Activated naive CD4-positive, alpha-beta T cell treated with anti-CD3 and anti-CD28 coated beads, Interleukin-2, amount 50 U/mL, for 24 hours (primary cell): ENCODE measurements around the gene DCTN2.
A peak's percentile ranks its signal among the peaks of the same experiment; 100 is the strongest.
"Not testable (repeated sequence)": the region's sequence is repeated elsewhere in the genome, so short reads cannot be mapped to it uniquely, and the experiment has no call there.

Experiments
- H3K27ac Mint-ChIP-seq: one replicate; pipeline ENCODE4 v1.8.0; 2021; ENCODE audit warnings: mild to moderate bottlenecking, mixed read lengths
- H3K27me3 Mint-ChIP-seq: one replicate; pipeline ENCODE4 v1.8.0; 2021; ENCODE audit warnings: mixed read lengths
- H3K36me3 Mint-ChIP-seq: one replicate; pipeline ENCODE4 v1.8.0; 2021; ENCODE audit warnings: mixed read lengths
- H3K4me1 Mint-ChIP-seq: one replicate; pipeline ENCODE4 v1.8.0; 2021; ENCODE audit warnings: mixed read lengths
- H3K4me3 Mint-ChIP-seq: one replicate; pipeline ENCODE4 v1.8.0; 2021; ENCODE audit warnings: mild to moderate bottlenecking, mixed read lengths
- H3K9me3 Mint-ChIP-seq: one replicate; pipeline ENCODE4 v1.8.0; 2021; ENCODE audit warnings: mixed read lengths

DCTN2 gene

DNA sequence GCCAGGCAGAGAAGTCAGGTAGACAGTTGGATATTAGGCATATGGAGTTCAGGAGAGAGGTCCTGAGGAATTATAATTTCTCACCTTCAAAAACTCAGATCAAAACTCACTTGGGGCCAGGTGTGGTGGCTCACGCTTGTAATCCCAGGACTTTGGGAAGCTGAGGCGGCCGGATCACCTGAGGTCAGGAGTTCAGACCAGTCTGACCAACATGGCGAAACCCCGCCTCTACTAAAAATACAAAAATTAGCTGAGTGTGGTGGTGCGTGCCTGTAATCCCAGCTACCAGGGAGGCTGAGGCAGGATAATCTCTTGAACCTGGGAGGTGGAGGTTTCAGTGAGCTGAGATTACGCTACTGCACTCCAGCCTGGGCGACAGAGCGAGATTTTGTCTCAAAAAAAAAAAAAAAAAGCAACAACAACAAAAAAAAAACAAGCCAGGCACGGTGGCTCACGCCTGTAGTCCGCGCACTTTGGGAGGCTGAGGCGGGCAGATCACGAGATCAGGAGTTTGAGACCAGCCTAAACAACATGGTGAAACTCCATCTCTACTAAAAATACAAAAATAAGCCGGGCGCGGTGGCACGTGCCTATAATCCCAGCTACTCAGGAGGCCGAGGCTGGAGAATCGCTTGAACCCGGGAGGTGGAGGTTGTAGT is 44.6 kb downstream of the DCTN2 start:
- Mint-ChIP-seq H3K27ac (peak overlapping the region; percentile 25), H3K4me1 (peaks cover 12% of the 10 kb centered on the region), H3K36me3 (peaks cover 21% of the 10 kb centered on the region)
- not testable (repeated sequence) for H3K27me3 Mint-ChIP-seq, H3K4me3 Mint-ChIP-seq, H3K9me3 Mint-ChIP-seq

DNA sequence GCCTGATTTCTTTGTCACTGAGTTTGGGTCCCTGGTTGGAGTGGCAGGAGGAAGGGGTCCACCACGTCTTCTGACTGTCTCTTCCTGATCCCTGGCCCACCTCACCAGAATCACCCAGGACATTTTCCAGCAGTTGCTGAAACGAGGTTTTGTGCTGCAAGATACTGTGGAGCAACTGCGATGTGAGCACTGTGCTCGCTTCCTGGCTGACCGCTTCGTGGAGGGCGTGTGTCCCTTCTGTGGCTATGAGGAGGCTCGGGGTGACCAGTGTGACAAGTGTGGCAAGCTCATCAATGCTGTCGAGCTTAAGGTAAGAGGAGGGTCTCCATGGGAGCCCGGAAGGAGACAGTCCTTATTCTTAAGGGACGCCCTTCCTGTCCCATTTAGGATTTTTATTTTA is 46.8 kb downstream of the DCTN2 start:
- no peak overlapping the region for H3K4me3 Mint-ChIP-seq
- H3K4me1 Mint-ChIP-seq, result peaks cover 19% of the 10 kb centered on the region
- peak overlapping the region; percentile 79 for H3K27ac Mint-ChIP-seq
- no peaks in the 10 kb centered on the region for H3K9me3 Mint-ChIP-seq
- peaks cover 27% of the 10 kb centered on the region for H3K36me3 Mint-ChIP-seq
- H3K27me3 Mint-ChIP-seq, result no peaks in the 10 kb centered on the region

DNA sequence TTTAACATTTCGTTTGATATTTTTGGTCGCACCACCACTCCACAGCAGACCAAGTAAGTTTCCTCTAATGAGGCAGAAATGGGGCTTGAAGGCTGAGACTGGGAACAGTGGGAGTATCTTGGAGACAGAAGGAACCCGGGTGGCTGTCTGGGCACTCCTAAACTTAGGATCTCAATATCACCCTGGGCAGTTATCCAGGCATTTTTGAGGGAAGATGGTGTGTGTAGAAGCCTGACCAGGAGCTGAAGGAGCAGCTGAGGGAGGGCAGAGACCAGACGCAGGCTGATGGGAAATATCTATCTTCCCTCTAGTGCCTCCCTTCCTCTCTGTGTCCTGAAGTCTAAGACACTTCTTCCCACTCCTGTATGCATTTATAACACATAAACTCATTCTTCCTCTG is 48.4 kb downstream of the DCTN2 start:
- no peak overlapping the region for H3K4me3 Mint-ChIP-seq
- H3K9me3 Mint-ChIP-seq, result no peaks in the 10 kb centered on the region
- no peaks in the 10 kb centered on the region for H3K27me3 Mint-ChIP-seq
- H3K27ac Mint-ChIP-seq, result no peak overlapping the region
- peaks cover 26% of the 10 kb centered on the region for H3K36me3 Mint-ChIP-seq
- H3K4me1 Mint-ChIP-seq, result peaks cover 19% of the 10 kb centered on the region

DNA sequence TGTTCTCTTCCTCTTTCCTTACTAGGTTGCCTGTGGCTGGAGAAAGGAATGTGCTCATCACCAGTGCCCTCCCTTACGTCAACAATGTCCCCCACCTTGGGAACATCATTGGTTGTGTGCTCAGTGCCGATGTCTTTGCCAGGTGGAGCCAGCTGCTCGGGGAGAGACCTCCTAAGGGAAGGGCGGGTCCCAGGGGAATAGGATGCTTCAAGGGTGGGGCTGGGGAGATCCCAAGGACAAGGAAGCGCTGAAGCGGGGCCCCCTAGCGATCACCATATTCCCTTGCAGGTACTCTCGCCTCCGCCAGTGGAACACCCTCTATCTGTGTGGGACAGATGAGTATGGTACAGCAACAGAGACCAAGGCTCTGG is 48.9 kb downstream of the DCTN2 start:
- no peaks in the 10 kb centered on the region for H3K27me3 Mint-ChIP-seq
- no peaks in the 10 kb centered on the region for H3K9me3 Mint-ChIP-seq
- H3K4me3 Mint-ChIP-seq, result no peak overlapping the region
- peaks cover 19% of the 10 kb centered on the region for H3K4me1 Mint-ChIP-seq
- H3K27ac Mint-ChIP-seq, result no peak overlapping the region
- peaks cover 26% of the 10 kb centered on the region for H3K36me3 Mint-ChIP-seq

DNA sequence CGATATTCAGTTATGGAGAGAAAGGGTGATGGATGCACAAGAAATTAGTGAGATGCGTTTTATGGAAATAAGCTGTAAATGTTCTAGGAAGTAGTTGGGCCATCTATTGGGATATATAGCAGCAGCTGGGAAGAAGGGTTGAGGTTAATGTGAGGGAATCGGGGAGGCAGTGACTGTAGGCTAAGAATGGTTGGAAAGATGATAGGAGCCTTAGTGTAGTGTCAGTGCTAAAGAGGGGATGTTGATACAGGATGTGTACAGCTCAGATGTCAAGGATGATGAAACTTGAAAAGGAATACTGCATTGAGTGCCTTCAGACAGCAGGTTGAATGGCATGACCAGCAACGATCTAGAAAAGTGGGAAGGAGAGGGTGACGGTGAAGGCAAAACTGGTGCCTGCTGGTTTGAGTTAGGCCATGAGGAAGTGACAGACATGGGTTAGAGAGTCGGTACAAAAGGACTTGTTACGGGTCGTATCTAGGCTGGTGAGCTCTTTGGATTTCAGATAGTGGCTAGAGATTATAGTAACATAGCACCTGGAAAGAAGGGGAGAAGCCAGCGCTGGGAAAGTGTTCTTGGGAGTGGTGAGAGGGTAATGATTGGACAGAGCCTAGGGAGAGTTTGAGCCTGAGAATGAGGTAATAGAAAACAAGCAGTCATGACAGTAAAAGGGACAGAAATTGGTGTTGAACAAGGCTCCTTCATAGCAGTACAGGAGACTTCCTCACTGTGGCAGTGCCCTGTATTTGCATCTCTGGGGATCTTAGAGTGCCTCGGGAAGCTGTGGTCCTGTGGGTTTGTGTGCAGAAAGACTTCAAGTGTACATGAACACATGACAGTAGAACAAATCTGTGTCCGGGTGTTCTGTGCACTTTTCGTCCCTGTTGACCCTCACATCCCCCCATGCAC is 49.5 kb downstream of the DCTN2 start:
- Mint-ChIP-seq H3K27me3 (no peaks in the 10 kb centered on the region), H3K4me1 (peaks cover 24% of the 10 kb centered on the region), H3K4me3 (no peak overlapping the region), H3K36me3 (peaks cover 29% of the 10 kb centered on the region), H3K27ac (peak overlapping the region; percentile 41), H3K9me3 (no peaks in the 10 kb centered on the region)

DNA sequence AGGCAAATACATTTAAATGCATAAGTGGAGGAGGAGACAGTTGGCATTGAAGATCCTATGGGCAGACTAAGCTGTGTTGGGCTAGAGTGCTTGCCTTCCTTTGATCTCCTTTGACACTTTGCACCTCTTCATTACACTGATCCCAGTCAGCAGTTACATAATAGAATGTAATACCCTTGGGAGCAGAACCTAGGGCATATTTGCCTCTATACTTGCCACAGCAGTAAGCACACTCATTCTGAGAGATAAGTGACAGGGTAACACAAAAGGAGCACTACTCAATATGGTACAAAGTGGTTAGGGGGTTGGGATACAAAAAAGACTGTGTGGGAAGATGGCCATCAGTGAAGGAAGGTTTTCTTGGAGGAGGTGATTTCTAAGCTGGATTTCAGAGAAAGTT is 50.2 kb downstream of the DCTN2 start:
- Mint-ChIP-seq H3K27ac (no peak overlapping the region), H3K27me3 (no peaks in the 10 kb centered on the region), H3K36me3 (peaks cover 25% of the 10 kb centered on the region), H3K4me1 (peaks cover 24% of the 10 kb centered on the region), H3K4me3 (no peak overlapping the region), H3K9me3 (no peaks in the 10 kb centered on the region)

DNA sequence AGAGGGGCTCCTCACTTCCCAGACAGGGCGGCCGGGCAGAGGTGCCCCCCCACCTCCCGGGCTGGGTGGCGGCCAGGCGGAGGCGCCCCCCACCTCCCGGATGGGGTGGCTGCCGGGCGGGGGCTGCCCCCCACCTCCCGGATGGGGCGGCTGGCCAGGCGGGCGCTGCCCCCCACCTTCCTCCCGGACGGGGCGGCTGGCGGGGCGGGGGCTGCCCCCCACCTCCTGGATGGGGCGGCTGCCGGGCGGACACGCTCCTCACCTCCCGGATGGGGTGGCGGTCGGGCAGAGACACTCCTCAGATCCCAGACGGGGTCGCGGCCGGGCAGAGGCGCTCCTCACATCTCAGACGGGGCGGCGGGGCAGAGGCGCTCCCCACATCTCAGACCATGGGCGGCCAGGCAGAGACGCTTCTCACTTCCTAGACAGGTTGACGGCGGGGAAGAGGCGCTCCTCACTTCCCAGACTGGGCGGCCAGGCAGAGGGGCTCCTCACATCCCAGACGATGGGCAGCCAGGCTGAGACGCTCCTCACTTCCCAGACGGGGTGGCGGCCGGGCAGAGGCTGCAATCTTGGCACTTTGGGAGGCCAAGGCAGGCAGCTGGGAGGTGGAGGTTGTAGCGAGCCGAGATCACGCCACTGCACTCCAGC is 51.8 kb downstream of the DCTN2 start:
- Mint-ChIP-seq H3K27ac (peak overlapping the region; percentile 46), H3K36me3 (peaks cover 22% of the 10 kb centered on the region), H3K4me1 (peaks cover 26% of the 10 kb centered on the region)
- H3K27me3 Mint-ChIP-seq, H3K4me3 Mint-ChIP-seq, H3K9me3 Mint-ChIP-seq: not testable (repeated sequence)

DNA sequence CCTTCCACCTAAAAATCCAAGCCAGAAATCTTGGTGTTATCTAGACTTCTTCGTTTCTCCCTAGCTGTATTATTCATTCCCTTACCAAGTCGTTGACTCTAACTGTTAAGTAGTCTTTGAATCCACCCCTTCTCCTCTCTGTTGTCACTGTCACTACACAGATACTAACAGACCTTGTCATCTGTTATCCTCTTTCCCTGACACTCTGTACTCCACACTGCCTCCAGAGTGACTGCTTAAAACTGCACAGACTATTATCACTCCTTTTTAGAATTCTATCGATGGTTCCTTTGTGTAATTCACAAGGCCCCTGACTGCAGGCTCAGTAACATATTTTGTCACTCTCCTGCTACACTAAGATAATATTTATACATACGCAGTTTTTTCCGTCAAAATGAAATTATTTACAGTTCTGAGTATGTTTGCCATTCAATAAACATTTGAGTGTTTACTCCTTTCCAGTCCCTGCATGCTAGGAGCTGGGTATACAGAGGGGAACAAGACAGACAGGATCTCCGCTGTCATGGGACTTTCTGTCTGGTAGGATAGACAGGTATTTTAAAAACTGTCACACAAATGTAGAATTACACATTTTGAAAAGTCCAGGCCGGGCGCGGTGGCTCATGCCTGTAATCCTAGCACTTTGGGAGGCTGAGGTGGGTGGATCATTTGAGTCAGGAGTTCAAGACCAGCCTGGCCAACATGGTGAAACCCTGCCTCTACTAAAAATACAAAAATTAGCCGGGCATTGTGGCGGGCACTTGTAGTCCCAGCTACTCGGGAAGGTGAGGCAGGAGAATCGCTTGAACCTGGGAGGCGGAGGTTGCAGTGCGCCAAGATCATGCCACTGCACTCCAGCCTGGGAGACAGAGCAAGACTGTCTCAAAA is 55.4 kb downstream of the DCTN2 start:
- Mint-ChIP-seq H3K27me3 (no peaks in the 10 kb centered on the region), H3K36me3 (peaks cover 29% of the 10 kb centered on the region), H3K4me1 (peaks cover 38% of the 10 kb centered on the region), H3K27ac (peak overlapping the region; percentile 91), H3K4me3 (peak overlapping the region; percentile 85), H3K9me3 (no peaks in the 10 kb centered on the region)

DNA sequence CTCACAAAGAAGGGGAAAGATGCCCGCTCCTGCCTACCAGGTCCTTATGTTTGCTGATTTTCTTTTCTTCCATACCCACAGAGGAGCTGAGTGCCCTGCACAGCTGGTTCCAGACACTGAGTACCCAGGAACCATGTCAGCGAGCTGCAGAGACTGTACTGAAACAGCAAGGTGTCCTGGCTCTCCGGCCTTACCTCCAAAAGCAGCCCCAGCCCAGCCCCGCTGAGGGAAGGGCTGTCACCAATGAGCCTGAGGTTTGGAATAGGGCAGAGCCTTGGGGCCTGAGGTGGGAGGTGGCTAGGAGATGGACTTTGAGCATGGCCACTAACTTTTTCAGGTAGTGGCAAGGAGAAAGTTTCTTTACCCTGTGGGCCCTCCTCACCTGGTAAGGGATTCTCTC is 56.9 kb downstream of the DCTN2 start:
- H3K4me1 Mint-ChIP-seq, result peaks cover 38% of the 10 kb centered on the region
- H3K27ac Mint-ChIP-seq, result no peak overlapping the region
- H3K9me3 Mint-ChIP-seq, result no peaks in the 10 kb centered on the region
- H3K36me3 Mint-ChIP-seq, result peaks cover 27% of the 10 kb centered on the region
- H3K27me3 Mint-ChIP-seq, result no peaks in the 10 kb centered on the region
- H3K4me3 Mint-ChIP-seq, result peak overlapping the region; percentile 99

DNA sequence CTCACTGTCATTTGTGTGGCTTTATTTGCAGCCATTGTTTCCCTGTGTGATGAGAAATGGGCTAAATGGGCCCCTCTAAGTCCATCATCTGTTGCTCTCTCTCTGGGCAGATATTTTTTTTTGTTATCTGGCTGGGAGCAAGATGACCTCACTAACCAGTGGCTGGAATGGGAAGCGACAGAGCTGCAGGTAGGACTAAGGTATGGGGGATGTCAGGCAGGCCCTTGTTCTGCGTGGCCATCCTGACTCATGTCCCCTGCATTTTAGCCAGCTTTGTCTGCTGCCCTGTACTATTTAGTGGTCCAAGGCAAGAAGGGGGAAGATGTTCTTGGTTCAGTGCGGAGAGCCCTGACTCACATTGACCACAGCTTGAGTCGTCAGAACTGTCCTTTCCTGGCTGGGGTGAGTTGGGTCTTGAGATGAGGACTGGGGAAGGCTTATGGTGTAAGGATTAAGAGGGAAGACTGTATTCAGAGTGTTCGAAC is 57.8 kb downstream of the DCTN2 start:
- peak overlapping the region; percentile 96 for H3K27ac Mint-ChIP-seq
- peak overlapping the region; percentile 99 for H3K4me3 Mint-ChIP-seq

DNA sequence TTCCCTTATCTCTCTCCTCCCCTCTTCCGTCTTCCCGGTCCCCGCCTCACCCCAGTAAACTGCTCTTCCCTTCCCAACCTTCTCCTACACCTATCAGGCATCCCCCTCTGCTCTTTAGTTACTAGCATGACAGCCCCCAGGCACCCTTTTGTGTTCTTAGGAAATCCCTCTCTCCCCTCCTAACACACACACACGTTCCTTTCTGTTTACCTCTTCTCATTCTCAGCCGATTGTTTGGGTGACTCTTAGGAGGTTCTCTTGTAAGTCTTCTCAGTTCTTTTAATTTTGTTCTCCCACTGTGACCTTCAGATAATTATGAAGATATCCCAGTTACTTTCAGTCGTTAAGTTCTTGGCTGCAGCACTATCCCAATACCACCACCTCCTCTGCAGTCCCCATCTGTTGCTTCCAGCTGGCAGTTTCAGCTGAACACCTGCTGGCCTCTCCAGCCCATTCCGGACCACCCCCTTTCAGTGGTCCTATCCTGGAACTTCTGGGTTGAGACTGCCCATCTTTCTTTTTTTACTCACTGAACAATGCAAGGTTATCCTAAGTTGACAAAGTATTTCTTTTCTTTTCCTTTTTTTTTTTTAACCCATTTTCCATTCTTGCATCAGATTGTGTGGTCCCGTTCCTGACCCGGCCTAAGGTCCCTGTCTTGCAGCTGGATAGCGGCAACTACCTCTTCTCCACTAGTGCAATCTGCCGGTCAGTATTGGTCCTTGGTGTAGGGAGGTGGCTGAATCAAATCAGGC is 58.4 kb downstream of the DCTN2 start:
- Mint-ChIP-seq H3K4me1 (peaks cover 38% of the 10 kb centered on the region), H3K36me3 (peaks cover 27% of the 10 kb centered on the region), H3K4me3 (peak overlapping the region; percentile 99), H3K27me3 (no peaks in the 10 kb centered on the region), H3K27ac (peak overlapping the region; percentile 96), H3K9me3 (no peaks in the 10 kb centered on the region)

More for the DNA sequence above, 57.8 kb downstream of the DCTN2 start:
- Mint-ChIP-seq H3K9me3 (no peaks in the 10 kb centered on the region), H3K4me1 (peaks cover 38% of the 10 kb centered on the region), H3K36me3 (peaks cover 27% of the 10 kb centered on the region), H3K27me3 (no peaks in the 10 kb centered on the region)

DNA sequence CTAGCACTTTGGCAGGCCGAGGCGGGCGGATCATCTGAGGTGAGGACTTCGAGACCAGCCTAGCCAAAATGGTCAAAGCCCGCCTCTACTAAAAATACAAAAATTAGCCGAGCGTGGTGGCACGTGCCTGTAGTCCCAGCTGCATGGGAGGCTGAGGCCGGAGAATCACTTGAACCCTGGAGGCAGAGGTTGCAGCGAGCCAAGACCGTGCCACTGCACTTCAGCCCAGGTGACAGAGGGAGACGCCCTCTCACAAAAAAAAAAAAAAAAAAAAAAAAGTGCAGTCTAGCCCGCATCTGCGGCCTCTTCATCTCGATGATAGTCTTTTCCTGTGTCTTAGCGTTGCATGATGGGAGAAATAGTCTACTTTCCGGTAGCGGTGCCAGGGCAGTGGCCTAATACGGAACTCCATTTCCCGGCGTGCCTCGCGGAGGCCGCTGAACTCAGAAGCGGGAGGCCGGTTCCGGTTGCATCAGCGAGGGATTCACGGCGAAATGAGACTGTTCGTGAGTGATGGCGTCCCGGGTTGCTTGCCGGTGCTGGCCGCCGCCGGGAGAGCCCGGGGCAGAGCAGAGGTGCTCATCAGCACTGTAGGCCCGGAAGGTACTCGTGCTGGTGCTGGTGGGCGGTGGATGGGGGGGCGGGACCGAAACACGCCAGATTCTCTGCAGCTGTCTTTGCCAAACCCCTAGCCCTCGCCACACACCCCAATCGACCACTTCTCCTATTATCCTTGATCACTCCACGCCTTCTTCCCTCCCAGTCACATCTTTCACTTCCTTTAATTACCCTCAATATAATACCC is 59.2 kb downstream of the DCTN2 start, which contains the start of gene MARS1:
TSS of gene MARS1 (plus strand) at position 472 of the 805 bp plus-strand sequence. CDS start at position 495, 23 bp downstream.
- H3K36me3 Mint-ChIP-seq, result peaks cover 25% of the 10 kb centered on the region
- H3K4me3 Mint-ChIP-seq, result peak within 1 kb of the TSS; percentile 99
- no peaks in the 10 kb centered on the region for H3K9me3 Mint-ChIP-seq
- H3K27me3 Mint-ChIP-seq, result no peaks in the 10 kb centered on the region
- H3K27ac Mint-ChIP-seq, result peak within 1 kb of the TSS; percentile 96
- peaks cover 42% of the 10 kb centered on the region for H3K4me1 Mint-ChIP-seq

DNA sequence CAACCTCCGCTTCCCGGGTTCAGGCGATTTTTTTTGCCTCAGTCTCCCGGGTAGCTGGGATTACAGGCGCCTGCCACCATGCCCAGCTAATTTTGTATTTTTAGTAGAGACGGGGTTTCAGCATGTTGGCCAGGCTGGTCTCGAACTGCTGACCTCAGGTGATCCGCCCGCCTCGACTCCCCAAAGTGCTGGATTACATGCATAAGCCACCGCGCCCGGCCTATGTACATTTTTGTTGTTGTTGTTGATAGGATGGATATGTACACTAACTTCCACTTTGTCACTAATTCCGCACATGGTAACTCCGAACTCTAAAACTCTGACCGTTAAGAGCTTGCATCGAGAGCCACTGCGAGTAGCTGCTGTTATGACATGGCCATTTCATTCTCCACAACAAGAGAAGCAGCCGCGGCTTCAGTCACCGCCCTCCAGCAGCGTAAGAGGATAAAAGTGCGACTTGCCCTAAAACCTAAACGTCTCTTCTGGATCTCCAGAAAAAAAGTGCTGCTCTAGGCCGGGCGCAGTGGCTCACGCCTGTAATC is 59.9 kb downstream of the DCTN2 start:
- Mint-ChIP-seq H3K27ac (no peak overlapping the region), H3K4me1 (peaks cover 41% of the 10 kb centered on the region), H3K36me3 (peaks cover 24% of the 10 kb centered on the region), H3K4me3 (peak overlapping the region; percentile 99), H3K9me3 (no peaks in the 10 kb centered on the region), H3K27me3 (no peaks in the 10 kb centered on the region)
